Activated CD8-positive, alpha-beta memory T cell treated with anti-CD3 and anti-CD28 coated beads for 36 hours (primary cell): ENCODE results near the gene DOK4. TPM values are rescaled to one million over a fixed set of nuclear protein-coding genes. Genes with fewer than 3 reads are reported as not detected.

Experiments
- CTCF ChIA-PET: fragments of 350-600 bp; sonication (Branson Sonifier 250); formaldehyde crosslinking; loops from one replicate; lab custom pipeline; 2021; ENCODE audit warnings: antibody characterized with exemption; lab: Charles Lee
- POLR2A ChIA-PET: fragments of 350-600 bp; sonication (Branson Sonifier 250); formaldehyde crosslinking; loops from one replicate; lab custom pipeline; 2021; ENCODE audit warnings: antibody characterized with exemption; lab: Charles Lee
- total RNA-seq, 2 experiments: library from RNA; stranded (reverse); gene quantifications; one replicate each; pipeline ENCODE4 v1.2.3, GENCODE V29; 2021

DOK4 gene
- total RNA-seq, 2 experiments from 2014 or later: 4.9 to 5.8 TPM

- CTCF ChIA-PET: no interaction called here
- POLR2A ChIA-PET: interaction anchor here (0.7 kb wide), 1 partner anchor 17 kb away, joined by 9 read pairs; no protein-coding TSS in a partner anchor
Observed at GRCh38 chr16:57527027-57527426, 40.7 kb upstream of the DOK4 start.

DNA sequence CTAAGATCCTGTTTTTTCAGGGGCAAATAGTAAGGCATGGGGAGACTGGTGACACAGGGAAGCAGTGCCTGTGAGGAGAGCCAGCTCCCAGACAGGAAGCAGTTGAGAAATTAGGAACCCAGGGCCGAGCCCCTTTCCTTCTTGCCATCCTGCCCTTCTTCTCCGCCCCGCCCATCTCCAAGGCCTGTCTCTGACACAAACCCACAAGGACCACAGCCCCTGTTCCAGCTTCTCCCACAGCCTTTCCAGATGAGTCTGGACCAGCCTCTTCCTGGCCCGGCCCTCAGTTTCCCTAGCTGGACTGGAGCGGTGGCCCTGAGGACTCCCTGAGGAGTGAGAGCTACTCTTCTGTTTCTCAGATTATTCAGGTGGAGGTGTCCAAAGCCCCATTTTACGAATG, 40.2 kb upstream of the DOK4 start:
- ChIA-PET POLR2A (no interaction called here), CTCF (interaction anchor here (1.0 kb wide), 1 partner anchor 104 kb away, joined by 3 read pairs; no protein-coding TSS in a partner anchor)

GRCh38 chr16:57525761-57526160, 39.5 kb upstream of the DOK4 start:
- ChIA-PET POLR2A (no interaction called here), CTCF (interaction anchor here (1.0 kb wide), 1 partner anchor 104 kb away, joined by 3 read pairs; no protein-coding TSS in a partner anchor)

GRCh38 chr16:57522960-57523359, 36.7 kb upstream of the DOK4 start:
- ChIA-PET CTCF (interaction anchor here (0.9 to 5.6 kb wide), 7 partner anchors 9 to 222 kb away, joined by 3 to 38 read pairs (median 4); partner anchors contain the start of gene ADGRG5), POLR2A (interaction anchor here (0.7 kb wide), 2 partner anchors 19 to 20 kb away, joined by 3 to 5 read pairs; no protein-coding TSS in a partner anchor)

DNA sequence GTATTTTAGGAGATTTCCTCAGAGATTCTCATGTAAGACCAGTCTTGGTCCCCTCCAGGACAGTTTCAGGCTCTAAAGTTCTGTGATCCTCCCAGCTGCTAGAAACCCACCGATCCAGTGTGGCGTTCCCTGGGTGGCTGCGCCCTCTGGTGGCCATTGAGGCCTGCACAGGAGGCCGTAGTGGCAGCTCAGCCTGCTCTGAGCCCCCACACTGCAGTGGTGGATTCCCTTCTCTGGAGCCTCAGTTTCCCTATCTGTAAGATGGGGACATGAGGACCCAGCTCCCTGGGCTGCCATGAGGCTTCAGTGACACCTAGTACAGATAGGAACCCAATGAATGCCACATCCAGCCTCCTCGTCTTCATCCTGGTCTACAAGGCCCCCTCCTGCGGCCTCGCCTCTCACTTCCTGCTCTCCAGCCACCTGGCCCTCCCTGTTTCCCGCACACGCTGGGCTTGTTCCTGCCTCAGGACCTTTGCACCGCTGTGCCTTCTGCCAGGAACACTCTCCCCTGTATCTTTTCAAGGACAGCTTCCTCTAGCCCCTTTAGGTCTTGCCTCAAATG, 33.6 kb upstream of the DOK4 start:
- CTCF ChIA-PET: interaction anchor here (0.5 to 5.6 kb wide), 29 partner anchors 10 to 328 kb away, joined by 3 to 38 read pairs (median 4); partner anchors contain the start of genes CCDC102A, CIAPIN1, COQ9 and DOK4
- POLR2A ChIA-PET: interaction anchor here (1.1 to 1.3 kb wide), 2 partner anchors 47 to 57 kb away, joined by 3 to 5 read pairs; partner anchors contain the start of gene POLR2C

- ChIA-PET POLR2A (no interaction called here), CTCF (interaction anchor here (1.0 to 5.6 kb wide), 12 partner anchors 11 to 219 kb away, joined by 3 to 38 read pairs (median 7); partner anchors contain the start of genes CIAPIN1, COQ9, DOK4 and POLR2C)
Observed at GRCh38 chr16:57518922-57519321, 32.6 kb upstream of the DOK4 start.

- POLR2A ChIA-PET: no interaction called here
- CTCF ChIA-PET: interaction anchor here (1.6 to 5.6 kb wide), 9 partner anchors 11 to 219 kb away, joined by 5 to 38 read pairs (median 11); partner anchors contain the start of genes CIAPIN1, COQ9 and POLR2C
Observed at GRCh38 chr16:57518520-57518919, 32.2 kb upstream of the DOK4 start.

GRCh38 chr16:57517397-57518367, 31.4 kb upstream of the DOK4 start:
- POLR2A ChIA-PET: no interaction called here
- CTCF ChIA-PET: interaction anchor here (0.8 to 5.0 kb wide), 5 partner anchors 12 to 99 kb away, joined by 3 to 34 read pairs (median 8); no protein-coding TSS in a partner anchor

DNA sequence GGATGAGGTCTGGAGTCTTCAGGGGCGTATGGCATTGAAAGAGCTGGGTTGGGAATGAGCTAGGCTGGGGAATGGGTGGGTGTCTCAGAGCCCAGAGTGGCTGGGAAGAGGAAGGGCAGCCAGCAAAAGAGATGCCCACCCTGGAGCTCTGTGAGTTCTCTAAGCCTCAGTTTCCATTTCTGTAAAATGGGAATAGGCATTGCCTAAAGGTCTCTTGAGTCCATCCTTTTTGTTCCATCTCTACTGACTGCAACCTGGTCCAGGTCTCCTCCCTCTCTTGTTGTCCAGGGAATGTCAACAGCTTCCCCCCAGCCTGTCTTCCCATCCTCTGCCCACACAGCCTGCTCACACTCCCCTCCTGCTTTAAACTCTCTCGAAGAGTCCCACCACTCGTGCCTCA, 30.5 kb upstream of the DOK4 start:
- ChIA-PET POLR2A (no interaction called here), CTCF (interaction anchor here (0.8 to 5.0 kb wide), 2 partner anchors 13 to 98 kb away, joined by 3 to 34 read pairs; no protein-coding TSS in a partner anchor)

DNA sequence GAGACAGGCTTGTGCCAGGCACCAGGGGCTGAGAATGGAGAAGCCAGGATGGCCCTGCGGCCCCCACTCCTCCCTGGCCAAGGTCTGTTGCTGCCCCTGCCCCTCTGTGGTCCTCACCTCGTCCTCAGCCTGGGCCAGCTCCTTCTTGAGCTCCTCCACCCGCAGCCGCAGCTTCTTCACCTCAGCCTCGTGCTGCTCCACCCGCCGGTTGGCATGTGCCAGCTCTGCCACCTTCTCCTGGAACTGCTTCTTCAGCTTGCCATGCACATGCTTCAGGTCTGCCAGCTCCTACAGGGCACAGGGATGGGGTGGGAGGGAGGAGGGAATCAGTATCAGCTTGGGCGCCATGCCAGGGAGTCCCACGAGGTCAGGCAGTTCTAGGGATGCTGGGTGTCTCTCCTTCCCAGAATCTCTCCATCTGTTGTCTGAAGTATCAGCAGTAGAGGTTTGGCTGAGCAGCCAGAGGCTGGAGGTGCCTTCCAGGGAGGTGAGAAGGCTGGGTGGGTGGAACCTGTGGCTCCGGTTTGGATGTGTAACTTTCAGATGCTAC, 30.0 kb upstream of the DOK4 start:
- POLR2A ChIA-PET: no interaction called here

GRCh38 chr16:57514791-57515600, 28.7 kb upstream of the DOK4 start:
- POLR2A ChIA-PET: interaction anchor here (0.6 kb wide), 1 partner anchor 588 kb away, joined by 3 read pairs; no protein-coding TSS in a partner anchor
- CTCF ChIA-PET: interaction anchor here (1.3 kb wide), 1 partner anchor 8 kb away, joined by 4 read pairs; no protein-coding TSS in a partner anchor

More for the DNA sequence above, 30.0 kb upstream of the DOK4 start:
- CTCF ChIA-PET: interaction anchor here (5.0 kb wide), 1 partner anchor 13 kb away, joined by 34 read pairs; no protein-coding TSS in a partner anchor

GRCh38 chr16:57514371-57514770, 28.1 kb upstream of the DOK4 start:
- ChIA-PET CTCF (interaction anchor here (0.6 to 1.3 kb wide), 2 partner anchors 8 to 50 kb away, joined by 3 to 4 read pairs; no protein-coding TSS in a partner anchor), POLR2A (interaction anchor here (0.6 kb wide), 1 partner anchor 588 kb away, joined by 3 read pairs; no protein-coding TSS in a partner anchor)

DNA sequence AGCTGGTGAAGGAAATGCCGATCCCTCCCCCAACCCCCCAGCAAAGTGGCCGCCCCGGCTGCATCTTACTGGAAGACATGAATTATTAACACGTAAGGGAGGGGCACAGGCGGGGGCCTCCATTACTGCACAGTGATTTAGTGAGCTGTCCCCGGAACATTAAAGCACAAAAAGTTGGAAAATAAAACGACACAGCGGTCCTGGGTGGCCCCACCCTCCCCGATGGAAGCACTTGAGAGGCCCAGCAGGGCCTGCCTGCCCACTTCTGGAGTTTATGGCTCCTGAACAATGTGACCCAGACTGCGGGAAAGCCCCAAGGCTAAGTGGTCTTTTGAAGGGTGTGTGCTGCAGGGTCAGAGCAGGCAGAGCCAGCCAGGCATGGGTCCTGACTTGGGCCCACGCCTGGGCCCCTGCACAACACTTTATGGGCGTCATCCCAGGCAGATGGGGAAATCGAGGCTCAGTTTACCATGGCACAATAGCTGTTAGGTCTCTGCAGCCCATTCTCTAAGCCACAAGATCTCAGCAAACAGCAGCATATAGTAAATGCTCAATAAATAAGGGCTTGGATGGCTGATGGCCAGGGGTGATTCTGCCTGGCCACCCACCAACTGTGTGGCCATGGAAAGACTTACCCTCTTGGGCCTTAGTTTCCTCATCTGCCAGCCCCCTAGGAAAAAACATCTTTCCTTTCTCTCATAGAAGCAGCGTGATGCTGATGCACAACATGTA, 27.2 kb upstream of the DOK4 start:
- ChIA-PET CTCF (interaction anchor here (0.6 to 1.3 kb wide), 4 partner anchors 9 to 95 kb away, joined by 3 to 5 read pairs (median 4); no protein-coding TSS in a partner anchor), POLR2A (no interaction called here)

DNA sequence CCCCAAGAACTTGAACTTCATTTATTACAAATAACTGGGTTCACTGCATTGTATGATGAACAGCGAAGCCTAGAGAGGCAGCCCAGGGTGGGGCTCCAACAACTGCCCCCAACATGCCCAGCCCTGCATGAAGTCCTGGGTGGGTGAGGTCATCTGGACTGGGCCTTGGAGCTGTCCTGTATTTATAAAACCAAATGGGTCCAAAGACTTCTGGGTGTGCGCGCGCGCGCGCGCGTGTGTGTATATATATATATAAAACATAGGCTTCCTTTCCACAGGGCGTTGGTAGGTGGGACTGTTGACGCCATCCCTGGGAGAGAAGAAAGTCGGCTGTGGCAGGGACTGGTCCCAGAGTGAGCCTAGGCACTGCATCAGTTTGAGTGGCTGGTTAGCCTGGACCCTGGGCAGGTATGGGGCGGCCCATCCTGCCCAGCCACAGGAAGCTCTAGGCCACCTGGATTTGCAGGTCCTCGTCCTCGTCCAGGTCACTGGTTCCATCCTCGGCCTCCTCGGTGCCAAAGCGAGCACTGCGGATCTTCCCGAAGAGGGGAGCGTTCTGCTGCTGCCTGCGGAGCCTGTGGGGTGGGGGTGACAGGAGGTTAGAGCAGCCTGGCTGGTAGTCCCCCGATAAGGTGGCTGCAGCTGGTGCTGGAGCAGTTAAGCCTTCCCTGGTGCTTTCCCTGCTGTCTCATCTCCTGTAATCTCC, 26.2 kb upstream of the DOK4 start:
- CTCF ChIA-PET: no interaction called here
- POLR2A ChIA-PET: no interaction called here

DNA sequence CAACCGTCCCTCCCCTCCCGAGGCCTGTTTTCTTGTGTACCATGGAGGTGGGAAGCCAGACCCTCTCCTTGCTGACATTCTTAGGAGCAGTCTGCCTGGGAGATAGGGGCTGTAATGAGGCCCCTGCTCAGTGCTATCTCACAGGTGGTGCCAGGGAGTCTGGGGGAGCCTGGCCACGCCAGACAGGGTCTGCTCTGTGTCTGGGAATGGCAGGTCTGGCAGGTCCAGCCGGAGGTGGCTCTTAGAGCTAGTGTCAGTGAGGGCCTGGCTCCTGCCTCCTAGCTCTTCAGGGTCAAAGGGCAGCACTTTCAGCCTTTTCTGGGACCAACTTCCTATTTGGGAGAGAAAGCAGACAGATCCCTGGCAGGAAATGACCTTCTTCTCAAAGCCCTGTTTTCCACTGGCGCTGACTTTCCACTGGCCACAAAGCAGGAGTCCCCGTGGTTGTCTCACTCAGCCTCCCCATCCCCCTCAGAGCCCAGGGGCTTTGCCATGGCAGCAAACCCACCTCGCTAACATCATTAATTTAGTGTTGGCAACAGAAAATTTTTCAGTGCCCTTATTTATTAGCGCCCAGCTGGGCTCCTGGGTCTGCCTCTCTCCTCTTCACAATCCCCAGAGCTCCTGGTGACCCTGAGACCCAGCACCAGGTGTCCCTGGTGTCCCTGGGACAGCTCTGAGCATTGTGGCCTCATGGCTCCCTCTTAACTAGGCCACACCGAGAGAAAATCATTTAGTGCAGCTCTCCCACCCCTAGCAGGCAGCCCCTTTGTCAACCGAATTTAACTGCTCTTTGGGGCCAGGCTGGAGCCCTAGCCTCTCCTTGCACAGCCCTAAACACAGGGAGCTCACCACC, 24.0 kb upstream of the DOK4 start:
- ChIA-PET CTCF (no interaction called here), POLR2A (interaction anchor here (0.6 kb wide), 1 partner anchor 17 kb away, joined by 9 read pairs; no protein-coding TSS in a partner anchor)
